SK-N-MC (cell line): Measurements from ENCODE around the gene PRSS27.

ENCODE experiments used
- EZH2 ChIP-seq: fragments of 200-600 bp; sonication (generic); IDR thresholded peaks from one replicate; pipeline ENCODE4 v1.6.1; 2017; ENCODE audit warnings: antibody characterized with exemption
- FOXP2 ChIP-seq: optimal IDR thresholded peaks from 2 replicates; pipeline ENCODE3; 2011; ENCODE audit warnings: mild to moderate bottlenecking, moderate library complexity; ENCODE audit not compliant: insufficient read depth; ENCODE audit errors: extremely low read length, control extremely low read depth
- POLR2AphosphoS5 ChIP-seq: IDR thresholded peaks from 2 replicates; pipeline ENCODE4 v1.6.1; 2012; ENCODE audit warnings: mild to moderate bottlenecking, low read depth, low read length, borderline replicate concordance

DNA sequence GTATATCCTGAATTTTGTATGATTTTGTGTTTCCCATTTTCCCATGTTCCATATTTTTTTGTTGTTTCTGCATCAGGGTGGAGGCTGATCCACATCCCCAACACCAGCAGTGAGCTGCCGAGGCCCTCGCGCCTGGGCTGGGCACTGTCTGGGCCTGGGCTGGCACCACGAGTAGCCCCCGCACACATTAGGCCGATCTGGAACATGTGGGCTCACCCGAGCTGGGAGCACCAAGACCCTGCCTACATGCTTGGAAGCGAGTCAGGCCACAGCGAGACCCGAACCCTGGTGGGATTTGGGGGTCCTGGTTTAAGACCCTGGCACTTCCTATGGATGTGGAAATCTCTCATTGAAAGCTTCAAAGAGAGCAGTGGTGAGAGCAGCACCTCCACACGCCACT, 29.2 kb downstream of the PRSS27 start:
- TF ChIP-seq EZH2 (no peak), POLR2AphosphoS5 (no peak), FOXP2 (no peak)
